Body of pancreas (tissue), 4 donors: Measurements from ENCODE around the gene TEAD1. TPM values are rescaled to one million over a fixed set of nuclear protein-coding genes. Genes with fewer than 3 reads are reported as not detected.

Source experiments
- ATAC-seq: fragments of 150-250 bp; one replicate; pipeline ENCODE4 v1.9.1; 2016
- DNase-seq, 4 donors: peaks; one replicate each; pipeline ENCODE4 v3.0.0-alpha.2; 2019
- H3K27ac ChIP-seq, 4 donors: fragments of 200-600 bp; sonication (generic); 1 replicate in 3 of 4; 2 replicates in 1 of 4; pipeline versions ENCODE4 v1.5.1 to v1.6.1; 2016 to 2019; ENCODE audit warnings: mild to moderate bottlenecking in 1 of 4, mixed read lengths in 1 of 4, moderate library complexity in 1 of 4
- H3K27me3 ChIP-seq, 2 donors: fragments of 200-600 bp; sonication (generic); one replicate each; pipeline ENCODE4 v1.6.0; 2016; ENCODE audit warnings: mild to moderate bottlenecking in 1 of 2
- H3K36me3 ChIP-seq, 2 donors: fragments of 200-600 bp; sonication (generic); replicated peaks in 1 of 2; 2 replicates each; pipeline ENCODE4 v1.5.1; 2016; ENCODE audit warnings: low read depth in 2 of 2; ENCODE audit not compliant: insufficient read depth in 1 of 2
- H3K4me1 ChIP-seq: fragments of 200-600 bp; sonication (generic); one replicate; pipeline ENCODE4 v1.6.0; 2016
- H3K4me3 ChIP-seq, 2 donors: fragments of 200-600 bp; sonication (generic); 1 replicate in 1 of 2; 2 replicates in 1 of 2; pipeline ENCODE4 v1.5.1; 2016 to 2019
- H3K9me3 ChIP-seq, 3 donors: fragments of 200-600 bp; sonication (generic); 1 replicate in 2 of 3; 2 replicates in 1 of 3; pipeline ENCODE4 v1.5.1; 2016
- POLR2A ChIP-seq, 3 donors: fragments of 450-650 bp; IDR thresholded peaks; one replicate each; pipeline ENCODE4 v1.6.1; 2016; ENCODE audit warnings: antibody characterized with exemption in 3 of 3, mild to moderate bottlenecking in 2 of 3
- WGBS, 2 donors: methylation state at CpG; one replicate each; pipeline ENCODE4 v1.1.5; 2017; 5-methylcytosine and 5-hydroxymethylcytosine counted together
- intact Hi-C: fragments of 100-400 bp; cut with DNase I; formaldehyde crosslinking; loops from one replicate; pipeline ENCODE4 v1.15.1; 2023
- total RNA-seq, 2 donors: library from RNA; depleted of rRNA; stranded (reverse); fragments of >200 nt; gene quantifications; one replicate each; pipeline ENCODE4 v1.1.0, GENCODE V29; 2016
- TF ChIP-seq, protein P1 (sequence below), 7 experiments: fragments of 450-650 bp in 4 of 7; fragments of 200-600 bp in 3 of 7; sonication (generic) in 3 of 7; IDR thresholded peaks; one replicate each; pipeline ENCODE4 v1.5.1; 2016 to 2019; ENCODE audit warnings: antibody characterized with exemption in 7 of 7

TEAD1 gene
- total RNA-seq, 2 donors from 2014 or later = 36.9 to 55.0 TPM

DNA sequence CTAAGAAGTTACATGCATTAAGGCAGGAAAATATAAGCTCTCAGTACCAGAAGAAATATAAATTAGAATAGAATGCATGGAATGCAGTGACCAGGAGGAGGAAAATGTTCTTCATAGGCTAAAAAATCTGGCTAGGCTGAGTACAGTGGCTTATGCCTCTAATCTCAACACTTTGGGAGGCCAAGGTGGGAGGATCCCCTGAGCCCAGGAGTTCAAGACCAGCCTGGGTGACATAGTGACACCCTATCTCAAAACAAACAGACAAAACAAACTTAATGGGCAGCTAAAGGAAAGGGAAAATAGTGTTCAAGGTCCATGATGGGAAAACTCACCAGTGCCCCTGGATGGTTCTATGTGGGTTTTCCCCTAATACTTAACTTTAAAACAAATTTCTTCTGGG is 256.6 kb downstream of the TEAD1 start:
- ATAC-seq (no peak), DNase-seq (no peak)
- H3K27me3 ChIP-seq = no peaks in the 10 kb centered on the region

DNA sequence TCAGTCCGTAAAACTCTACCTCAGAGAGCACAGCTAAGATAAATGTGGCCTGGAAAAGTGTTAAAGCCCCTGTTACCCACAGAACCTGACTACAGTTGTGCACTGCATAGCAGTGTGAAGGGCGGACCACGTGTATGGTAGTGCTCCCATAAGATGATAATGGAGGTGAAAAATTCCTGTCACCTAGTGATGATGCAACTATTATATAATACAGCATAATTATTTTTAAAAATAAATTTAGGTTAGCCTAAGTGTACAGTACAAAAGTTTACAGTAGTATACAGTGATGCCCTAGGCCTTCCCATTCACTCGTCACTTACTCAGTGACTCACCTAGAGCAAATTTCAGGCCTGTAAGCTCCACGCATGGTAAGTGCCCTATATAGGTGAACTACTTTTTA is 258.3 kb downstream of the TEAD1 start:
- DNase-seq = no peak
- intact Hi-C loops = no loop called here
- no peaks in the 10 kb centered on the region for H3K9me3 ChIP-seq
- peaks cover 0 to 2% of the 10 kb centered on the region in 2 donors for H3K36me3 ChIP-seq
- no peak for ATAC-seq
- no peak for TF ChIP-seq POLR2A (IDR thresholded peaks at IDR 0.05)
- TF ChIP-seq, protein P1, sequence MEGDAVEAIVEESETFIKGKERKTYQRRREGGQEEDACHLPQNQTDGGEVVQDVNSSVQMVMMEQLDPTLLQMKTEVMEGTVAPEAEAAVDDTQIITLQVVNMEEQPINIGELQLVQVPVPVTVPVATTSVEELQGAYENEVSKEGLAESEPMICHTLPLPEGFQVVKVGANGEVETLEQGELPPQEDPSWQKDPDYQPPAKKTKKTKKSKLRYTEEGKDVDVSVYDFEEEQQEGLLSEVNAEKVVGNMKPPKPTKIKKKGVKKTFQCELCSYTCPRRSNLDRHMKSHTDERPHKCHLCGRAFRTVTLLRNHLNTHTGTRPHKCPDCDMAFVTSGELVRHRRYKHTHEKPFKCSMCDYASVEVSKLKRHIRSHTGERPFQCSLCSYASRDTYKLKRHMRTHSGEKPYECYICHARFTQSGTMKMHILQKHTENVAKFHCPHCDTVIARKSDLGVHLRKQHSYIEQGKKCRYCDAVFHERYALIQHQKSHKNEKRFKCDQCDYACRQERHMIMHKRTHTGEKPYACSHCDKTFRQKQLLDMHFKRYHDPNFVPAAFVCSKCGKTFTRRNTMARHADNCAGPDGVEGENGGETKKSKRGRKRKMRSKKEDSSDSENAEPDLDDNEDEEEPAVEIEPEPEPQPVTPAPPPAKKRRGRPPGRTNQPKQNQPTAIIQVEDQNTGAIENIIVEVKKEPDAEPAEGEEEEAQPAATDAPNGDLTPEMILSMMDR (IDR thresholded peaks at IDR 0.05) = no peak
- no peak overlapping the region for H3K4me3 ChIP-seq
- H3K27ac ChIP-seq = no peak overlapping the region
- WGBS, 2 donors = 76 to 84% methylated on average over 5 of the region's 5 CpGs
- peaks cover 13% of the 10 kb centered on the region for H3K4me1 ChIP-seq
- no peaks in the 10 kb centered on the region for H3K27me3 ChIP-seq

More for the DNA sequence above, 256.6 kb downstream of the TEAD1 start:
- Histone ChIP-seq H3K36me3 (peaks cover 0 to 2% of the 10 kb centered on the region in 2 donors), H3K27ac (no peak overlapping the region), H3K9me3 (no peaks in the 10 kb centered on the region), H3K4me3 (no peak overlapping the region), H3K4me1 (peaks cover 13% of the 10 kb centered on the region)
- intact Hi-C loops = no loop called here
- no peak for TF ChIP-seq POLR2A (IDR thresholded peaks at IDR 0.05)
- TF ChIP-seq, protein P1 (IDR thresholded peaks at IDR 0.05) = no peak

DNA sequence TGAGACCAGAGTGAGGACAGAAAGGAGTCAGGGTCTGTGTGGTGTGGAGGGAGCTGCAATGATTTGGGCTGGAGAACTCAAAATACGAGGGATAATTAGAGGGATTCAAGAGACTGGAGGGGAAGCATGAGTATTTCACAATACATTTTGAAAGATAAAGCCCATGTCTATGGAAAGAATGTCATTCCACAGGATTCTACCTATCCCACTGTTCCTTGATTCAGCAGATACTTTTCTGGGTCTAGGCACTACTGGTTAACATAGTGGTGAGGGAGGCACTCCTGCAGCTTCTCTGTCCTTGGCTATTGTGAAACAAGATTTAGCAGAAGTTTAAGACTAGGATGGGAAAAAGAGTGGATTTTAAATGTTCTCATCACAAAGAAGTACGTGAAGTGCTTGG is 262.0 kb downstream of the TEAD1 start:
- H3K36me3 ChIP-seq = peaks cover 0 to 9% of the 10 kb centered on the region in 2 donors
- 42 to 59% methylated on average over 2 of the region's 2 CpGs for WGBS, 2 donors

DNA sequence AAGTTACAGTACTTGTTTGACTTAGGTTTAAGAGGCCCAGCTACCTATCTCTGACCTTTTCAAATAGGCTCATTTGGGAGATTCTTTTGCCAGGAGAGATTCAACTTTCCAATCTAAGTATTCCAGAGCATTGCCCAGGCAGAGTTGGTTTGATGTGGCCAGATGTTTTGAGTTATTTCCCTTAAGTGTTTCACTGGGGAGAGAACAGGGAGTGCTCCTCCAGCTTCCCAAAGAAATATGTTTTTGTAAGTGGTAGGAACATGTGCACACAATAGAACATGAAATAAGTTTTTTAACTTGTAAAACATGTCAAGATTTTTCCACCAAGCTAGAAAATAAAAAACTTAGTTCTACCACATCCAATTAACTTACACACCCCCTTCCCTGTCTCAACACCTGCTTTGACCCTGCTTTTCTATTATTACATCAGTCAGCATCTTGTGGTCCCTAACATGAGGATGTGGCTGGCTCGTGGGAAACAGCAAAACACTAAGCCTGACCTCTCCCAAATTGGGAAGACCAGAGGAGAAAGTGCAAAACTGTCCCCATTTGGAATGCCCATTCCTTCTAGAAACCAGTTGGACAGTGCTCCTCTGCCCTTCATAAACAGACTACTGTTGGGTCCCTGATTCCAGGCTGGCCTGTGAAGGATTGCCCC is 264.5 kb downstream of the TEAD1 start:
- no peak overlapping the region for H3K27ac ChIP-seq
- peaks cover 0 to 9% of the 10 kb centered on the region in 2 donors for H3K36me3 ChIP-seq
- intact Hi-C loops = no loop called here
- DNase-seq (no peak), ATAC-seq (no peak)
- TF ChIP-seq POLR2A (IDR thresholded peaks at IDR 0.05) = no peak
- TF ChIP-seq, protein P1 (IDR thresholded peaks at IDR 0.05) = no peak
- no peaks in the 10 kb centered on the region for H3K27me3 ChIP-seq
- no peaks in the 10 kb centered on the region for H3K9me3 ChIP-seq
- 88 to 92% methylated on average over 1 of the region's 1 CpG for WGBS, 2 donors
- no peak overlapping the region for H3K4me3 ChIP-seq
- no peaks in the 10 kb centered on the region for H3K4me1 ChIP-seq

More for the DNA sequence above, 262.0 kb downstream of the TEAD1 start:
- no peaks in the 10 kb centered on the region for H3K9me3 ChIP-seq
- no peak for TF ChIP-seq POLR2A (IDR thresholded peaks at IDR 0.05)
- peaks cover 2% of the 10 kb centered on the region for H3K4me1 ChIP-seq
- intact Hi-C loops = no loop called here
- no peak overlapping the region for H3K4me3 ChIP-seq
- no peak overlapping the region for H3K27ac ChIP-seq
- ATAC-seq (no peak), DNase-seq (no peak)
- no peaks in the 10 kb centered on the region for H3K27me3 ChIP-seq

DNA sequence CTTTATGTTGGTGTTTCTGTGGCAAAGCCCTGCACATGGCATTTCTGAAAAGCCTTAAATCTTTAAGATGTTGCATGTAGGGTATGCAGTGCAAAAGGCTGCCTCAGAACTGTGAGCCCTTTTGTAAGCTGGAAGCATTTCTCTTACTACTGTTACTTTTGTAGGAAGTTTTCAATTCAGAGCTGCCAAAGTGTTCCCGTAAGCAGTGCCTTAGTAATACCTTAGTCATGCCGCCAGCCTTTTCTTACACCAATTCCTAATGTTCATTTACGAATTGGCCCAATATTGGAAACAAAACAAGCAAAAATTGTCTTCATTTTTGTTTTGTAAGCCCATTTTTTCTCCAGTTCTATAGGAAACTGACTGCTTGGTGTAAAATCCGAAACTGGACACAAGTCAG is 267.4 kb downstream of the TEAD1 start:
- WGBS, 2 donors = 90 to 94% methylated on average over 4 of the region's 4 CpGs

More for the DNA sequence above, 267.4 kb downstream of the TEAD1 start:
- Histone ChIP-seq H3K4me3 (no peak overlapping the region), H3K9me3 (no peaks in the 10 kb centered on the region), H3K27me3 (no peaks in the 10 kb centered on the region), H3K4me1 (no peaks in the 10 kb centered on the region), H3K36me3 (peaks cover 0 to 9% of the 10 kb centered on the region in 2 donors), H3K27ac (no peak overlapping the region)
- DNase-seq = no peak
- ATAC-seq = no peak
- intact Hi-C loops = no loop called here
- TF ChIP-seq, protein P1 (IDR thresholded peaks at IDR 0.05) = no peak
- TF ChIP-seq POLR2A (IDR thresholded peaks at IDR 0.05) = no peak
